GM12878 (cell line): ENCODE measurements around the gene UBE2I. TPM values are rescaled to one million over a fixed set of nuclear protein-coding genes. Genes with fewer than 3 reads are reported as not detected.

Experiments
- ATAC-seq: fragments of 200-7000 bp; cut with Tn5 transposase; 3 replicates; pipeline ENCODE4 v1.9.1; 2020; ENCODE audit warnings: mild to moderate bottlenecking, moderate library complexity
- BruUV-seq: library from RNA; stranded (reverse); fragments of 400-500 nt; replicated peaks from 2 replicates; lab custom pipeline; 2021; lab: Mats Ljungman, UMichigan
- CTCF ChIA-PET: fragments of 300-600 bp; sonication (Branson Sonifier 250); formaldehyde crosslinking; extraction: SDS; loops from one replicate; lab custom pipeline; 2021; ENCODE audit warnings: inconsistent platforms; lab: Yijun Ruan, JAX
- POLR2A ChIA-PET: fragments of 350-600 bp; formaldehyde crosslinking; extraction: SDS; loops from one replicate; lab custom pipeline; 2021; ENCODE audit warnings: inconsistent platforms; lab: Charles Lee
- RAD21 ChIA-PET: fragments of 300-600 bp; sonication (Branson Sonifier 250); formaldehyde crosslinking; loops from one replicate; lab custom pipeline; 2023; ENCODE audit warnings: antibody characterized with exemption; ENCODE audit not compliant: unreplicated experiment; lab: Charles Lee
- SMC1A ChIA-PET: fragments of 300-600 bp; sonication (Branson Sonifier 250); formaldehyde crosslinking; loops from one replicate; lab custom pipeline; 2023; ENCODE audit not compliant: unreplicated experiment, uncharacterized antibody; lab: Charles Lee
- DNase-seq: peaks from one replicate; pipeline ENCODE4 v3.0.0-alpha.2; 2011; ENCODE audit warnings: low read depth, low spot score
- FAIRE-seq: peaks from 3 replicates; lab custom pipeline; 2011; peaks lifted over from hg19 to GRCh38; lab: Jason Lieb, UNC
- H2AFZ ChIP-seq: 2 replicates; pipeline ENCODE4 v1.6.0; 2011; ENCODE audit warnings: low read depth, low read length, control low read depth; ENCODE audit not compliant: control insufficient read depth
- H3K27ac ChIP-seq: 2 replicates; pipeline ENCODE4 v1.5.1; 2011; ENCODE audit warnings: control low read depth; ENCODE audit not compliant: control insufficient read depth, insufficient read depth
- H3K27me3 ChIP-seq, 2 experiments: replicated peaks in 1 of 2; 2 replicates each; pipeline versions ENCODE4 v1.6.0 to v1.6.1; 2011; ENCODE audit warnings: low read length in 1 of 2; ENCODE audit not compliant: control insufficient read depth in 2 of 2, insufficient read depth in 2 of 2
- H3K36me3 ChIP-seq, 2 experiments: 2 replicates each; pipeline ENCODE4 v1.5.1; 2011; ENCODE audit warnings: low read length in 1 of 2; ENCODE audit not compliant: control insufficient read depth in 2 of 2, insufficient read depth in 2 of 2
- H3K4me1 ChIP-seq: 2 replicates; pipeline ENCODE4 v1.6.1; 2011; ENCODE audit warnings: mild to moderate bottlenecking, low read length, moderate library complexity, mixed read lengths; ENCODE audit not compliant: control insufficient read depth, insufficient read depth
- H3K4me2 ChIP-seq: 2 replicates; pipeline ENCODE4 v1.6.0; 2011; ENCODE audit warnings: control low read depth; ENCODE audit not compliant: control insufficient read depth, insufficient read depth
- H3K4me3 ChIP-seq: fragments of 200-600 bp; sonication (generic); 2 replicates; pipeline ENCODE4 v1.5.1; 2016
- H3K79me2 ChIP-seq: 2 replicates; pipeline ENCODE4 v1.6.0; 2011; ENCODE audit warnings: low read length; ENCODE audit not compliant: control insufficient read depth, insufficient read depth
- H3K9ac ChIP-seq: 2 replicates; pipeline ENCODE4 v1.8.0; 2011; ENCODE audit warnings: low read length, control low read depth, mixed read lengths; ENCODE audit not compliant: control insufficient read depth, insufficient read depth
- H3K9me3 ChIP-seq: replicated peaks from 3 replicates; pipeline ENCODE4 v1.5.1; 2011; ENCODE audit warnings: mild to moderate bottlenecking, low read length; ENCODE audit not compliant: control insufficient read depth, insufficient read depth
- H4K20me1 ChIP-seq: 2 replicates; pipeline ENCODE4 v1.6.0; 2011; ENCODE audit not compliant: control insufficient read depth, insufficient read depth
- CBFB ChIP-seq: IDR thresholded peaks from 2 replicates; pipeline ENCODE4 v1.6.1; 2016; ENCODE audit warnings: antibody characterized with exemption, low read depth
- CBX3 ChIP-seq: fragments of 200-600 bp; sonication (generic); IDR thresholded peaks from 2 replicates; pipeline ENCODE4 v1.6.1; 2016; ENCODE audit warnings: low read depth, borderline replicate concordance
- GABPA ChIP-seq: IDR thresholded peaks from 2 replicates; pipeline ENCODE4 v1.6.1; 2014; ENCODE audit warnings: antibody characterized with exemption, low read depth, mild to moderate bottlenecking, inconsistent platforms
- HCFC1 ChIP-seq: fragments of 150-350 bp; IDR thresholded peaks from 2 replicates; pipeline ENCODE4 v1.6.1; 2014; ENCODE audit warnings: low read length
- NRF1 ChIP-seq: conservative IDR thresholded peaks from 2 replicates; pipeline ENCODE4 v1.6.1; 2011; ENCODE audit warnings: mild to moderate bottlenecking, low read depth, low read length, improper control_type of control experiment
- POLR2A ChIP-seq: IDR thresholded peaks from 2 replicates; pipeline ENCODE4 v1.6.1; 2011; ENCODE audit warnings: low read depth, mild to moderate bottlenecking, low read length
- POLR2AphosphoS2 ChIP-seq: IDR thresholded peaks from 2 replicates; pipeline ENCODE4 v1.6.1; 2011; ENCODE audit warnings: low read depth, mild to moderate bottlenecking, low read length, improper control_type of control experiment, moderate library complexity
- SPI1 ChIP-seq: IDR thresholded peaks from 2 replicates; pipeline ENCODE4 v1.6.1; 2011; ENCODE audit warnings: low read depth, mild to moderate bottlenecking, low read length, moderate library complexity, borderline replicate concordance; ENCODE audit not compliant: insufficient read depth
- WGBS: methylation state at CpG from one replicate; pipeline ENCODE4 v1.1.6; 2016; ENCODE audit warnings: low lambda C conversion rate; ENCODE audit not compliant: insufficient replicate concordance, insufficient coverage; ENCODE audit errors: missing lambda C conversion rate; 5-methylcytosine and 5-hydroxymethylcytosine counted together
- in situ Hi-C: fragments of 300-500 bp; cut with MboI; formaldehyde crosslinking; loops from 9 replicates; pipeline ENCODE4 v1.14.3; 2018; ENCODE audit warnings: mixed read lengths
- intact Hi-C: fragments of 100-400 bp; cut with micrococcal nuclease; formaldehyde crosslinking; loops from one replicate; pipeline ENCODE4 v1.14.2; 2022; ENCODE audit not compliant: unreplicated experiment
- polyA plus RNA-seq, 11 experiments: library from polyadenylated mRNA; depleted of rRNA in 4 of 11; unstranded in 6 of 11; stranded (reverse) in 5 of 11; fragments of >200 nt; fragmentation: Nextera tagmentation in 4 of 11; fragmentation: Illumina TruSeq in 1 of 11; extraction: Ambion mirVana in 4 of 11; extraction: Trizol in 1 of 11; gene quantifications; 1 replicate in 1 of 11; 2 replicates in 10 of 11; pipeline versions ENCODE4 v1.2.1 to v1.2.3, GENCODE V29; 2011 to 2016; ENCODE audit warnings: inconsistent platforms in 2 of 11, missing spikeins in 2 of 11, low read depth in 1 of 11
- total RNA-seq, 4 experiments: library from RNA; depleted of rRNA in 3 of 4; stranded (reverse); fragments of >200 nt in 3 of 4; fragmentation: Illumina TruSeq in 1 of 4; extraction: Trizol in 1 of 4; gene quantifications; 2 replicates each; pipeline versions ENCODE4 v1.2.1 to v1.2.3, GENCODE V29; 2013 to 2021

Gene UBE2I
- total and polyA plus RNA-seq, 10 of the 15 experiments (the other 5 are each of a cell fraction or from before 2014, with no cell fraction given): 47.5 to 243 (median 194) TPM

DNA sequence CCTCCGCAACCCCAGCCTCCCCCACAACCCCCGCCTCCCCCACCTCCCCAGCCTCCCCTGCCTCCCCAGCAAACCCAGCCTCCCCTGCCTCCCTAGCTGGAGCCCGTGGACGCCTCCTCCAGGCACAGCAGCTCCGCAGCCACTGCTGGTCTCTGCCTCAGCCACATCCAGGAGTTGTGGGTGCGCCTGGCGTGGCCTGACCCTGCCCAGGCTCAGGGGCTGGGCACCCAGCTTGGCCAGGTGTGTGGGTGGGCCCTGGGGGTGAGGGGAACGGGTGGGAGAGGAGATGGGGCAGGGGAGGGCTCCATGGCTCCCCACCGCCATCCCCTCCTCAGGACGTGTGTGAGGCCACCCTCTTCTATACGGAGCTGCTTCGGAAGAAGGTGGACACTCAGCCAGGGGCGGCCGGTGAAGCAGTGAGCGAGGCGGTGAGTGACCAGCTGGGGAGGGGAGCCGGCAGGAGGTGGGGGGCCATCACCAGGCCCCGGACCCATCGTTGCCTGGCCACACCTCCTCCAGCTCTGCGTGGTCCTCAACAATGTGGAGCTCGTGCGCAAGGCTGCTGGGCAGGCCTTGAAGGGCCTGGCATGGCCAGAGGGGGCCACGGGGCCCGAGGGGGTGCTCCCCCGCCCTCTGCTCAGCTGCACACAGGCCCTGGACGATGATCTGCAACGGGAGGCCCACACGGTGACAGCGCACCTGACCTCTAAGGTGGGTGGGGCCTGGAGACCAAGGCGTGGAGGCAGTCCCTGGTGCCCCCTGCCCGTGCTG lies 36.4 kb downstream of the UBE2I start:
- ChIA-PET SMC1A (no interaction called here), POLR2A (no interaction called here), RAD21 (no interaction called here)
- Histone ChIP-seq H3K79me2 (peaks cover 6% of the 10 kb centered on the region), H2AFZ (no peak overlapping the region), H3K27ac (no peak overlapping the region), H3K9me3 (no peaks in the 10 kb centered on the region), H3K4me3 (no peak overlapping the region), H3K9ac (no peak overlapping the region), H3K27me3 (no peaks in the 10 kb centered on the region), H4K20me1 (no peaks in the 10 kb centered on the region), H3K4me1 (peaks cover 18% of the 10 kb centered on the region), H3K36me3 (peaks cover 0 to 6% of the 10 kb centered on the region in 2 experiments; a peak in 3 of 4 replicates), H3K4me2 (no peak overlapping the region)
- FAIRE-seq (no peak), DNase-seq (no peak)
- BruUV-seq: no TSS peak
- intact Hi-C loops (no loop called here), in situ Hi-C loops (no loop called here)
- TF ChIP-seq CBFB: no peak
- TF ChIP-seq SPI1: no peak
- TF ChIP-seq POLR2AphosphoS2: 0 out of 2 replicates have a peak, but pooled peaks have one; percentile 41
- no peak for TF ChIP-seq GABPA
- no peak for TF ChIP-seq CBX3
- no peak for TF ChIP-seq HCFC1
- TF ChIP-seq POLR2A: peak; percentile 39
- TF ChIP-seq NRF1: no peak
- TF ChIP-seq, all 136 proteins: peak for 2
- CTCF ChIA-PET: no interaction called here
- 59% methylated on average over 24 of the region's 31 CpGs for WGBS
- no peak for ATAC-seq
